ENCODE measurements around the gene SLC39A12. TPM values are rescaled to one million over a fixed set of nuclear protein-coding genes. Genes with fewer than 3 reads are reported as not detected.

The SLC39A12 gene
- total and polyA plus RNA-seq, 10 of the 15 experiments (the other 5 are each of a cell fraction or from before 2014, with no cell fraction given): 0.47 to 1.5 (median 0.68) TPM; not detected in 1

DNA sequence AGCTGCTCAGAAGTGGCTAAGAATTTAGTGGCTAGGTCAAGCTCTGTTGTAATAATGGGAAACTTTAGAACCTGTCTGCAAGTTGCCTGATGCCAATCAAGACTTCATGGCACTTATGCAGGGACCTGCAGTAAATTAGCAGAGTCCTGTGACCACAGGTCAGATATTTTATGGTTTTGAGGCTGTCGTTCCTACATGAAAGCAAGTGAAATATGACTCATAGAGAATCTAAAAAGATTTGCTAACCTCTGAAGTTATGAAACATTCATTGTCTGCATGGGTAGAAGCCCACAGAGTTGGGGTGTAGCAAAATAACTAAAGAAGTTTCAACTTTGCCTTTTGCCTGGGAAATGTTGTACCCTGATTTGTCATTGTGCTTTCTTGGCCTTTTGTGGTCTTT lies 32.3 kb downstream of the SLC39A12 start:
- RAD21 ChIA-PET (ENCODE audit: unreplicated experiment): interaction anchor here (1.0 to 1.5 kb wide), 2 partner anchors 12 to 118 kb away, joined by 3 to 5 read pairs; no protein-coding TSS in a partner anchor
- POLR2A ChIA-PET: no interaction called here
- DNase-seq (ENCODE audit: low read depth, low spot score) (peak; percentile 55), ATAC-seq (peak; percentile 92), FAIRE-seq (peak; percentile 62)
- no peaks in the 10 kb centered on the region; the same call in 2 of the 3 replicates for H3K9me3 ChIP-seq (replicated peaks; ENCODE audit: control insufficient read depth, insufficient read depth, low read length)
- no peak overlapping the region for H3K9ac ChIP-seq (ENCODE audit: control insufficient read depth, insufficient read depth, low read length)
- WGBS (ENCODE audit: insufficient coverage, insufficient replicate concordance, low lambda C conversion rate, missing lambda C conversion rate): 0% methylated on average over 1 of the region's 1 CpG
- SMC1A ChIA-PET (ENCODE audit: uncharacterized antibody, unreplicated experiment): interaction anchor here (0.9 to 1.3 kb wide), 3 partner anchors 11 to 73 kb away, joined by 3 to 4 read pairs (median 4); no protein-coding TSS in a partner anchor
- H3K27me3 ChIP-seq (replicated peaks in 1 of 2; ENCODE audit: control insufficient read depth in 2 of 2, insufficient read depth in 2 of 2, low read length in 1 of 2): no peaks in the 10 kb centered on the region
- no peak overlapping the region for H2AFZ ChIP-seq (ENCODE audit: control insufficient read depth, low read depth, low read length)
- H3K4me3 ChIP-seq: no peak overlapping the region
- in situ Hi-C loops (cut with MboI) (no loop called here), intact Hi-C loops (cut with micrococcal nuclease; ENCODE audit: unreplicated experiment) (loop anchor here (5.0 kb wide), 2 partner anchors 118 to 132 kb away; no protein-coding TSS in a partner anchor)
- no peaks in the 10 kb centered on the region for H3K4me1 ChIP-seq (ENCODE audit: control insufficient read depth, insufficient read depth, low read length)
- H3K36me3 ChIP-seq (ENCODE audit: control insufficient read depth in 2 of 2, insufficient read depth in 2 of 2, low read length in 1 of 2): no peaks in the 10 kb centered on the region
- H3K27ac ChIP-seq (ENCODE audit: control insufficient read depth, insufficient read depth): no peak overlapping the region
- H4K20me1 ChIP-seq (ENCODE audit: control insufficient read depth, insufficient read depth): no peaks in the 10 kb centered on the region
- H3K79me2 ChIP-seq (ENCODE audit: control insufficient read depth, insufficient read depth, low read length): no peaks in the 10 kb centered on the region
- no TSS peak for BruUV-seq (replicated peaks)
- peak overlapping the region; percentile 7 for H3K4me2 ChIP-seq (ENCODE audit: control insufficient read depth, insufficient read depth)
- CTCF ChIA-PET: interaction anchor here (0.6 to 1.6 kb wide), 2 partner anchors 10 to 12 kb away, joined by 3 to 4 read pairs; no protein-coding TSS in a partner anchor
- peak; percentile 37 to 75; a peak in 2 of 4 replicates for TF ChIP-seq BHLHE40 (IDR thresholded peaks at IDR 0.05; ENCODE audit: borderline replicate concordance in 1 of 2, low read depth in 2 of 2, low read length in 1 of 2)
- 0 out of 2 replicates have a peak, but pooled peaks have one; percentile 30 for TF ChIP-seq CREB1 (IDR thresholded peaks at IDR 0.05; ENCODE audit: low read depth)
- TF ChIP-seq SMAD5 (IDR thresholded peaks at IDR 0.05; ENCODE audit: low read depth): no peak
- no peak for TF ChIP-seq SIN3A (IDR thresholded peaks at IDR 0.05; ENCODE audit: low read depth, low read length)
- TF ChIP-seq EED (IDR thresholded peaks at IDR 0.05; ENCODE audit: low read depth): peak; percentile 66; the same call in 1 of the 2 replicates
- TF ChIP-seq PAX5 (IDR thresholded peaks at IDR 0.05; ENCODE audit: borderline replicate concordance, low read depth, low read length): peak; percentile 40; the same call in 1 of the 2 replicates
- TF ChIP-seq, protein P1, sequence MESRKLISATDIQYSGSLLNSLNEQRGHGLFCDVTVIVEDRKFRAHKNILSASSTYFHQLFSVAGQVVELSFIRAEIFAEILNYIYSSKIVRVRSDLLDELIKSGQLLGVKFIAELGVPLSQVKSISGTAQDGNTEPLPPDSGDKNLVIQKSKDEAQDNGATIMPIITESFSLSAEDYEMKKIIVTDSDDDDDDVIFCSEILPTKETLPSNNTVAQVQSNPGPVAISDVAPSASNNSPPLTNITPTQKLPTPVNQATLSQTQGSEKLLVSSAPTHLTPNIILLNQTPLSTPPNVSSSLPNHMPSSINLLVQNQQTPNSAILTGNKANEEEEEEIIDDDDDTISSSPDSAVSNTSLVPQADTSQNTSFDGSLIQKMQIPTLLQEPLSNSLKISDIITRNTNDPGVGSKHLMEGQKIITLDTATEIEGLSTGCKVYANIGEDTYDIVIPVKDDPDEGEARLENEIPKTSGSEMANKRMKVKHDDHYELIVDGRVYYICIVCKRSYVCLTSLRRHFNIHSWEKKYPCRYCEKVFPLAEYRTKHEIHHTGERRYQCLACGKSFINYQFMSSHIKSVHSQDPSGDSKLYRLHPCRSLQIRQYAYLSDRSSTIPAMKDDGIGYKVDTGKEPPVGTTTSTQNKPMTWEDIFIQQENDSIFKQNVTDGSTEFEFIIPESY (IDR thresholded peaks at IDR 0.05): no peak
- no peak for TF ChIP-seq HCFC1 (IDR thresholded peaks at IDR 0.05; ENCODE audit: low read length)
- no peak for TF ChIP-seq SMARCA5 (IDR thresholded peaks at IDR 0.05)
- no peak for TF ChIP-seq SIX5 (IDR thresholded peaks at IDR 0.05; ENCODE audit: low read depth, low read length, severe bottlenecking)
- 0 out of 2 replicates have a peak, but pooled peaks have one; percentile 49 for TF ChIP-seq ZNF24 (IDR thresholded peaks at IDR 0.05)
- TF ChIP-seq NFYB (IDR thresholded peaks at IDR 0.05; ENCODE audit: insufficient read depth, low read depth, low read length): no peak
- no peak for TF ChIP-seq PAX8 (IDR thresholded peaks at IDR 0.05)
- TF ChIP-seq, protein P2, sequence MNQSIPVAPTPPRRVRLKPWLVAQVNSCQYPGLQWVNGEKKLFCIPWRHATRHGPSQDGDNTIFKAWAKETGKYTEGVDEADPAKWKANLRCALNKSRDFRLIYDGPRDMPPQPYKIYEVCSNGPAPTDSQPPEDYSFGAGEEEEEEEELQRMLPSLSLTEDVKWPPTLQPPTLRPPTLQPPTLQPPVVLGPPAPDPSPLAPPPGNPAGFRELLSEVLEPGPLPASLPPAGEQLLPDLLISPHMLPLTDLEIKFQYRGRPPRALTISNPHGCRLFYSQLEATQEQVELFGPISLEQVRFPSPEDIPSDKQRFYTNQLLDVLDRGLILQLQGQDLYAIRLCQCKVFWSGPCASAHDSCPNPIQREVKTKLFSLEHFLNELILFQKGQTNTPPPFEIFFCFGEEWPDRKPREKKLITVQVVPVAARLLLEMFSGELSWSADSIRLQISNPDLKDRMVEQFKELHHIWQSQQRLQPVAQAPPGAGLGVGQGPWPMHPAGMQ (IDR thresholded peaks at IDR 0.05; ENCODE audit: borderline replicate concordance): no peak
- peak; percentile 86 for TF ChIP-seq NFIC (IDR thresholded peaks at IDR 0.05; ENCODE audit: low read depth, low read length)
- no peak for TF ChIP-seq RCOR1 (conservative IDR thresholded peaks at IDR 0.05; ENCODE audit: low read depth, low read length)
- TF ChIP-seq IRF4 (IDR thresholded peaks at IDR 0.05; ENCODE audit: low read depth, low read length): peak; percentile 46; the same call in 1 of the 2 replicates
- peak; percentile 68; the same call in 1 of the 2 replicates for TF ChIP-seq ZBED1 (IDR thresholded peaks at IDR 0.05; ENCODE audit: borderline replicate concordance)
- TF ChIP-seq SP1 (IDR thresholded peaks at IDR 0.05; ENCODE audit: low read depth, low read length): no peak
- TF ChIP-seq SMC3 (IDR thresholded peaks at IDR 0.05; ENCODE audit: borderline replicate concordance, low read length): no peak
- no peak for TF ChIP-seq EZH2 (IDR thresholded peaks at IDR 0.05; ENCODE audit: borderline replicate concordance, control insufficient read depth, low read depth, low read length)
- TF ChIP-seq ETV6 (conservative IDR thresholded peaks at IDR 0.05 in 1 of 2, IDR thresholded peaks at IDR 0.05 in 1 of 2; ENCODE audit: borderline replicate concordance in 1 of 2, low read depth in 1 of 2): no peak; a peak in 1 of 4 replicates
- no peak for TF ChIP-seq CEBPB (IDR thresholded peaks at IDR 0.05; ENCODE audit: borderline replicate concordance in 1 of 2, low read depth in 2 of 2, low read length in 2 of 2)
- no peak for TF ChIP-seq YY1 (IDR thresholded peaks at IDR 0.05; ENCODE audit: low read depth, low read length)
